ENCODE results near the gene SLC8A2. TPM values are rescaled to one million over a fixed set of nuclear protein-coding genes. Genes with fewer than 3 reads are reported as not detected.
A peak's percentile ranks its signal among the peaks of the same experiment; 100 is the strongest.

SLC8A2 gene
- total RNA-seq, 1 experiment from 2014 or later, result 11.3 TPM

DNA sequence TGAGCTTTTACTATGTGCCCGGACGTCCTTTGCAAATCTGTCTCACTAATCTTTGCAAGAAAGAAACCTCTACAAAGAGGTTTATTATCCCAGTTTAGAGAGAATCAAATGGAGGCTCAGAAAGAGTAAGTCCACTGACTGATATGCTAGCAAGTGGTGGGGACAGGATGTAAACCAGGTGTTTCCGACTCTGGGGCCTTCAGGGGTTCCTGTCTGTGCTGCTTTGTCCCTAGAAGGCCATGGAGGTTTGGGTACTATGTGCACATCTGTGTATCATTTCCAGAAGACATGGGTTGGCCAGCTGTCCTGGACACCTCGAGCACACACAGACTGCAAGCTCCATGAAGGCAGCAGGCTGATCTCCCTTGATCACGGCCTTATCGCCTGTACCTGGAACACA, 13.5 kb upstream of the SLC8A2 start:
- H2AK5ac ChIP-seq (ENCODE audit: insufficient read length, low read length), result no peak overlapping the region

More for the DNA sequence above, 13.5 kb upstream of the SLC8A2 start:
- Histone ChIP-seq H4K5ac (ENCODE audit: insufficient read length, low read depth, low read length) (no peak overlapping the region), H3K4me1 (ENCODE audit: insufficient read depth, low read length) (no peaks in the 10 kb centered on the region), H2BK20ac (ENCODE audit: low read depth, low read length, poor library complexity, severe bottlenecking) (no peak overlapping the region), H2BK5ac (ENCODE audit: insufficient read length, low read length) (no peak overlapping the region), H3K23ac (ENCODE audit: insufficient read length, low read depth, low read length) (no peak overlapping the region), H2BK12ac (ENCODE audit: insufficient read length, low read depth, low read length) (no peak overlapping the region), H3K4me2 (ENCODE audit: insufficient read depth, insufficient read length, low read length) (no peak overlapping the region), H4K91ac (ENCODE audit: insufficient read length, low read depth, low read length) (no peak overlapping the region), H3K18ac (ENCODE audit: insufficient read length, low read depth, low read length) (no peak overlapping the region), H2BK120ac (ENCODE audit: low read depth, low read length, poor library complexity, severe bottlenecking) (no peak overlapping the region), H3K27me3 (ENCODE audit: insufficient read depth, low read length) (no peaks in the 10 kb centered on the region), H3K27ac (ENCODE audit: insufficient read length, low read depth, low read length) (no peak overlapping the region), H2AFZ (ENCODE audit: low read length) (no peak overlapping the region), H3K14ac (ENCODE audit: insufficient read depth, low read length) (no peak overlapping the region), H3K79me2 (ENCODE audit: insufficient read depth, low read length) (no peaks in the 10 kb centered on the region), H3K56ac (ENCODE audit: insufficient read length, low read depth, low read length) (no peak overlapping the region), H3K9me3 (ENCODE audit: control insufficient read depth, low read depth, low read length) (no peaks in the 10 kb centered on the region), H3K79me1 (ENCODE audit: insufficient read depth, low read depth, low read length, poor library complexity, severe bottlenecking) (no peaks in the 10 kb centered on the region), H4K20me1 (ENCODE audit: control insufficient read depth, insufficient read depth, insufficient read length) (no peaks in the 10 kb centered on the region), H3T11ph (ENCODE audit: low read length) (no peak overlapping the region), H3K4ac (ENCODE audit: low read depth, low read length) (no peak overlapping the region), H3K23me2 (ENCODE audit: insufficient read length, low read depth, low read length, poor library complexity, severe bottlenecking) (peaks cover 5% of the 10 kb centered on the region), H3K9ac (ENCODE audit: extremely low read depth, insufficient read length, low read length) (no peak overlapping the region), H2BK15ac (ENCODE audit: low read depth, low read length) (no peak overlapping the region), H4K8ac (replicated peaks; ENCODE audit: insufficient read length, low read depth, low read length) (no peak overlapping the region)
- peaks cover 12 to 16% of the 10 kb centered on the region in 2 experiments for H3K4me1 Mint-ChIP-seq
- H3K9me3 Mint-ChIP-seq, result no peaks in the 10 kb centered on the region; a peak in 1 of 5 replicates
- no peak for TF ChIP-seq CTCF (conservative IDR thresholded peaks at IDR 0.05)
- DNase-seq, result no peak
- H3K4me3 Mint-ChIP-seq, result peak overlapping the region; percentile 91 to 95
- peak overlapping the region in 1 of 3 experiments; percentile 53; a peak in 2 of 7 replicates for H3K27ac Mint-ChIP-seq
- H3K36me3 Mint-ChIP-seq (ENCODE audit: insufficient read depth in 1 of 3, low read depth in 3 of 3), result peaks cover 7 to 14% (median 9%) of the 10 kb centered on the region in 3 experiments; a peak in 6 of 7 replicates
- WGBS (ENCODE audit: extremely low coverage, insufficient read length, low lambda C conversion rate), result no CpG with 5 or more reads among the region's 6 CpGs
- H3K27me3 Mint-ChIP-seq (ENCODE audit: low read depth), result peaks cover 6% of the 10 kb centered on the region; the same call in 1 of the 2 replicates

Measured in H9 (cell line).